MM.1S (cell line): ENCODE data around the gene LDLRAD3.

ENCODE experiments used
- EZH2 ChIP-seq: fragments of 300-600 bp; sonication (generic); optimal IDR thresholded peaks from 2 replicates; pipeline ENCODE3; 2017; ENCODE audit warnings: low read depth, mild to moderate bottlenecking, antibody characterized with exemption, low read length, mixed read lengths
- EZH2phosphoT487 ChIP-seq: fragments of 300-600 bp; sonication (generic); IDR thresholded peaks from 2 replicates; pipeline ENCODE4 v1.6.1; 2018; ENCODE audit warnings: antibody characterized with exemption, low read length
- TF ChIP-seq, protein P1 (sequence below): fragments of 300-600 bp; sonication (generic); IDR thresholded peaks from 2 replicates; pipeline ENCODE4 v1.5.1; 2016; ENCODE audit warnings: antibody characterized with exemption, low read length, mixed read lengths

- TF ChIP-seq EZH2 = no peak
- TF ChIP-seq, protein P1, sequence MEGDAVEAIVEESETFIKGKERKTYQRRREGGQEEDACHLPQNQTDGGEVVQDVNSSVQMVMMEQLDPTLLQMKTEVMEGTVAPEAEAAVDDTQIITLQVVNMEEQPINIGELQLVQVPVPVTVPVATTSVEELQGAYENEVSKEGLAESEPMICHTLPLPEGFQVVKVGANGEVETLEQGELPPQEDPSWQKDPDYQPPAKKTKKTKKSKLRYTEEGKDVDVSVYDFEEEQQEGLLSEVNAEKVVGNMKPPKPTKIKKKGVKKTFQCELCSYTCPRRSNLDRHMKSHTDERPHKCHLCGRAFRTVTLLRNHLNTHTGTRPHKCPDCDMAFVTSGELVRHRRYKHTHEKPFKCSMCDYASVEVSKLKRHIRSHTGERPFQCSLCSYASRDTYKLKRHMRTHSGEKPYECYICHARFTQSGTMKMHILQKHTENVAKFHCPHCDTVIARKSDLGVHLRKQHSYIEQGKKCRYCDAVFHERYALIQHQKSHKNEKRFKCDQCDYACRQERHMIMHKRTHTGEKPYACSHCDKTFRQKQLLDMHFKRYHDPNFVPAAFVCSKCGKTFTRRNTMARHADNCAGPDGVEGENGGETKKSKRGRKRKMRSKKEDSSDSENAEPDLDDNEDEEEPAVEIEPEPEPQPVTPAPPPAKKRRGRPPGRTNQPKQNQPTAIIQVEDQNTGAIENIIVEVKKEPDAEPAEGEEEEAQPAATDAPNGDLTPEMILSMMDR = peak; percentile 11; the same call in 1 of the 2 replicates
- no peak for TF ChIP-seq EZH2phosphoT487
Observed at GRCh38 chr11:35997902-35998520, 54.1 kb downstream of the LDLRAD3 start.
